ENCODE data around the gene BTNL8.
A peak's percentile ranks its signal among the peaks of the same experiment; 100 is the strongest.

BTNL8 gene

DNA sequence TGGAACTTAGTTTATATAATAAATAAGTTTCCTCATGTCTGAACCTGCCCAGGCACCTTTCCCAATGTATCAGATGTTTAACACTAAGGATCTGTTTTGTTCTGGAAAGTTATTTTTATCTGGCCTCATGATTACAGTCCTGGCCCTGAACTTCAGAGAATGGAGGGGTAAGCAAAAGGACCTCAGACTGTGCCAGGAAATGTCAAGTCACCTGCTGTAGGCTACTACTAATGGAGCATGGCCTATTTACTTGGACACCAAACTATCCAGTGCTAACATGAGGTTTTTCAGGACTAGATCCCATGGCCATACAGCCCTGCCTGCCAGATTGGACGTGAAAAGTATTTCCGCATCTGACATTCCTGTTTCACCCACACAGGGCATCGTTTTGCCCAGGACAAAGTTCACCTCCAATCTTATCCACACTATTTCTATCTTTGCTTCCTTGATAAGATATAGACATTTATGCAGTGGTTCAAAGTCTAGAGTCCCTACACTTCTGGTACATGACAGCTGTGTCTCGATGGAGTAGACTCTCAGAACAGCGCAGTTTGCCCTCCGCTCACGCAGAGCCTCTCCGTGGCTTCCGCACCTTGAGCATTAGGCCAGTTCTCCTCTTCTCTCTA, at the start of gene BTNL8:
TSS of gene BTNL8 (plus strand) at position 539 of the 626 bp plus-strand sequence. CDS start 152 bp downstream, outside the sequence.
- DNase-seq, result no peak

- DNase-seq, result no peak
These were observed 49.1 kb upstream of the BTNL8 start for GRCh38 chr5:180849827-180850226.

GRCh38 chr5:180850434-180851078, 48.4 kb upstream of the BTNL8 start:
- no peak for DNase-seq

DNA sequence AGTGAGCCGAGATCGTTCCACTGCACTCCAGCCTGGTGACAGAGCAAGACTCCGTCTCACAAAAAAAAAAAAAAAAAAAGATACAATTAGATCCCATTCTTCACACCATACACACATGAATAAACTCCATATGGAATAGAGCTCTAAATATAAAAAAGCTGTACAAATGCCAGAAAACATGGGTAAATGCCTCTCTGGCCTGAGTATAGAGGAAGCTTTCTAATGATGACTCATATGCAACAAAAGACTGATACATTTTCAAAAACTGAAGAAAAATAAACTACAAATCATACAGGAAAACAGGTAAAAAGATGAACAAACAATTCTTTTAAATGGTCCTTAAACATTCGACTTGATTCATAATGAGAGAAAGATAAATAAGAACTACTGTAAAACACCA, 46.5 kb upstream of the BTNL8 start:
- no peak for DNase-seq

DNA sequence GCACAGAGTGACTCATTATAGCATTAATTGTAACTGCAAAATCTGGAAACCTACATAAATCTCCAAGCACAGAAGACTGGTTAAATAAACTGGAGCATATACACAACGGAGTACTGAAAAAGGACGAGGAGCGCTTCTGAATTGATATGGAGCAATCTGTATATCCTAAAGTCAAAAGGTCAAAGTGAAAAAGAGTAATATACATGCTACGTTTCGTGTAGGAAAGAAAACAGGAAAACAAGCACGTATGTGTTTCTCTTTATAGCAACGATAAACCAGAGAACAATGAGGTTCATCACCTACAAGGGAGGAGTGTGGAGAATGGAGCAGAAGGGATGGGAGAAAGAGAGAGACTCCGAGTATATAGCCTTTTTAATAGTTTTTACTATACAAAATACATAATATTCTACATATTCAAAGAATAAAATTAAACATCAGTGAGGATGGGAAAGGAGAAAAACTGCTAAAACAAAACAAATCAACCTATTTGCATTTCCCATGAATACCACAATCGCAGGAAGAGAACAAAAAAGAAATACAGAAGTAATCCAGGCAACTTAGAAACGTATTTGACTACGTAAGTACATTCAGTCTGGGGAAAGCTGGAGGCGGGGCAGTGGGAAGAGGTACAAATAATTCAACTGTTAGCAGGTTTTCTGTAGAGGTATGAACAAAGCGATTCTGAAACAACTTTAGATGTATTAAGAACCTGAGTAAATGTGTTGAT, 45.7 kb upstream of the BTNL8 start:
- DNase-seq, result no peak

DNA sequence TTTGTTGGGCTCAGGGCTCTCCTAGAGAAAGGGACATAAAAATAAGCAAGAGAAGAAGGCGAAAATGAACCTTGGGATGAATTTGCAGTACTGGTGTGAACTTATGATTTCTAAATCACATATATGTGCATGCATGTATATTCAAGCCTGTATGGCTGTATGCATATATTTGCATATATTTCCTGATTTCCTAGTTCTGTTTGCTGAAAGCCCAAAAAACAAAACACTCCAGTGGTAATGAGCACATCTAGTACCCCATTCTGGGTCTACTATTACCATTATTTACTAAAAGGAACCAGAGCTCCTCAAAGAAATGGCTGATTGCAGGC, 45.1 kb upstream of the BTNL8 start:
- no peak for DNase-seq

DNA sequence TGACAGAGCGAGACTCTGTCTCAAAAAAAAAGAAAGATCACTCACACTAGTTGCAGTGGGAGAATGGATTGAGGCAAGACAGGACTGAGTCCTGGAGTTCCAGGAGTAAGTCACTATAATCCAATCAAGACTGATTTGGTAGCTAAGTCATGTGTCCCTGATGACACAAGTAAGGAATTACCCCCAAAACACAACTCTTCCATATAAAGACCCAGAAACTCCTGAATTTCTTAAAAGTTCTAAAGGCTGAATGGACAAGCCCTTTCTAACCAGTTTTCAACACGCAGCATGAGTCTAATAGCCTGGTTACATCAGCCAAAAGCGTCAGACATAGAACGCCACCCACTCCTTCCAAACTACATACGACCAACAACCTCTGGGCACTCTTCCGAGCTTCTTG, 40.4 kb upstream of the BTNL8 start:
- DNase-seq, result no peak

- peak; percentile 50 for DNase-seq
These were observed 38.6 kb upstream of the BTNL8 start for GRCh38 chr5:180860273-180860886.

DNA sequence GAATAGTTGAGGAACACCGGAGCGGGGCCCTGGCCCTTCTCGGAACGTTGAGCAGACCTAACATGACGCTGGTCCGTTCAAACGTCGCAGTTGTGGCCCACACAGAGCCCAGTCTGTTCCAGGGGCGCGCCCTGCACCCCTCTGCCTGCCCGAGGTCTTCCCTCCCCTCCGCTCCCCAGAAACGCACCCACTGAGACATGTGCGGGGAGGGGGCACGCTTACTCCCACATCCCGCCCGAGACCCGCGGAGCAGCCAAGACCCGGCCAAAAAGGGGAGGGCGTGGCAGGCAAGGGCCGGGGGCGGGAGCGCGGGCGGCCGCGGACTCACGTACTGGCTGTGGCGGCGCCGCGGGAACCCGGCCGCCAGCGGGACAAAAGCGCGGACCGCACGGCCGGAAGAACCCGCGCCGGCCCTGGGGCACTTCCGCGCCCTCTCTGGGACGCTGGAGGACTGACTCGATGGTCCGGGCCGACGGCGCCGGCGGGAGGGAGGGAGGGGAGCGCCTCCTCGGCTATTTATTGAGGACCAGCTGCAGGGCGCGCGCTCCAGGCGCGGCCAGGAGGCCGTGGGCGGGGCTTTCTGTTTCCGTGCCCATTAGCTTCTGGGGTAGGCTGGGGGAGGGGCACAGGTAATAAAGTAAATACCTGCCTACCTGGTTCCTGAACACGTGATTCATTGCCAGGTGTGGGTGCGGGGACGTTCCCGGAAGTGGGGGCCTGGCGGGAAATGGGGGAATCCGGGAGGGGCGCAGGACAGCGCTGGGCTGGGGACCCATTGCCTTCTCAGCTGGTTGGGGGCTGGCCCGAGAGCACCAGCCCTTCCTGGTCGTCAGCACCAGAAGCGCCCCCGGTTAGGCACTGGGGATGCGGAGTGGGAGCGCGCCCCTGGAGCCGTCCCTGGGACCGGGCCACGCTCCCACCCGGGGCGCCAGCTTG, 37.8 kb upstream of the BTNL8 start, which contains the start of gene ZFP62:
TSS of gene ZFP62 (minus strand) at position 390 of the 936 bp plus-strand sequence. CDS start at position 333, 57 bp downstream.
- peak; percentile 88 for DNase-seq

DNA sequence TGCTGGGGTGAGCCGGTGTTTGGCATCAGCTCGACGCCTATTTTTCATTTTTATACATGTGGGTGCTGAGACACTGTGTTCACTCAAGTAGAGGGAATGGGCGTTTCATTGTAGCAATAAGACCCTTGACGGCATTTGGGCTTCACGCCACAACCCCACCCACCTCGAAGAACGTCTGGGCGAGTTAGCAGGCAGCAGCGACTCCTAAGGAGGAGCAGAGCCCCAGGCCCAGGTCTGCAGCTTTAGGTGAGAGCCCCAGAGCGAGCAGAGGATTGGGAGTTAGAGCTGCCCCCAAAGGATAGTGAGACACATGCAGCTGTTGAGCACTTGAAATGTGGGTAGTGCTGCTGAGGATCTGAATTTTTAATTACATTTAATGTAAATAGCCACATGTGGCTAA, 36.3 kb upstream of the BTNL8 start:
- DNase-seq, result no peak

- no peak for DNase-seq
These were observed 32.8 kb upstream of the BTNL8 start for GRCh38 chr5:180865981-180866695.

DNA sequence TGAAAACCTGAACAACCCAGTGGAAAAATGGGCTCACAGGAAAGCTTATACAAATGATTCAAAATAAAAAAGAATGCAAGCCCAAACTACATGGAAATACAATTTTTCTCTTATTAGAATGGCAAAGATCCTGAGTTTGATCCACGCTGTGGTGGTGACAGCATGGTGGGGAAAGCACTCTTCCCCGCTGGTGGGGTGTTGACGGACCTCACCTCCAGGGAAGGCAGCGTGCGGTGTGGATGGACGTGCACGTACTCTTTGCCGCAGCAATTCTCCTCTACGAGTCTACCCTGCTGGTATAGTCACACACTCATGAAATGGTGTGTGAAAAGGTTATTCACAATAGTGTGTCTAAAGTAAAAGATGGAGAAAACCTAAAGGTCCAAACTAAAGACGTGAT, 32.0 kb upstream of the BTNL8 start:
- no peak for DNase-seq

GRCh38 chr5:180868960-180869359, 30.0 kb upstream of the BTNL8 start:
- peak; percentile 62 for DNase-seq

GRCh38 chr5:180869587-180869986, 29.4 kb upstream of the BTNL8 start:
- DNase-seq, result no peak

DNA sequence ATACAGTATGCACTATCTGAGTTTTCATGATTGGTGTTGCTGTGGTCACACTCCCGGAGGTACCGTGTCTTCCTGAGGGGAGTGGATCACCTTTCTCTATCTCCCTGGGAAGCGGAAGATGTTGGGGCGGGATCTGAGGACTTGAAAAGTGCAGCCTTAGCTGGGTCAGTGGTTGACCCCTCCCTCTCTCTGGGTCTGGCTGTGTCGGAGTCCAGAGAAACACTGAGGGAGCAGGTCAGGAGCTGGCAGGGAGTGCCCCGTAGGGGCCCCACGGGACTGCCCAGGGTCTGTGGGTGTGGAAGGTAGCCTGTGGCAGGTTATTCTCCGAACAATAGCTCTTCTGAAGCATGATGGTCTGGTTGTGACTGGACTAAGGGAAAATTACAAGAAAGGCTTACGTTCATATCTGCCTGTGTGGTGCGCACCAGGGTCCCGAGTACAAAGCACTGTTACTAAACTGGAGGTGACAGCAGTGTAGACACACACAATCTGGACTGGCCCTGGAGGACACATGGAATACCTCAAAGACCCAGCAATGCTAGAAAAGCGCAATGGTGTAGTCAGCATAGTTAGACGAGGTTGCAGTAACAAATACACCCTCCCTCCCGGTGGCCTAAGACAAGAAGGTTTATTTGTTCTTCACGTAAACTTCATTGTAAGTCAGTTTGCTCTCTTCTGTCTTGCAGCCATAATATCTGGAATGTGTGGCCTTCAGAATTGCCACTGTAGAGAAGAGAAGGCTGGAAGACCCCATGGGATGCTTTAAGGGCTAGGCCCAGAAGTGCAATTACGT, 28.5 kb upstream of the BTNL8 start:
- DNase-seq, result no peak

GRCh38 chr5:180872419-180872818, 26.5 kb upstream of the BTNL8 start:
- no peak for DNase-seq

- peak; percentile 44 for DNase-seq
These were observed 25.1 kb upstream of the BTNL8 start for GRCh38 chr5:180873615-180874520.

- DNase-seq, result no peak
These were observed 24.0 kb upstream of the BTNL8 start for GRCh38 chr5:180874804-180875582.

DNA sequence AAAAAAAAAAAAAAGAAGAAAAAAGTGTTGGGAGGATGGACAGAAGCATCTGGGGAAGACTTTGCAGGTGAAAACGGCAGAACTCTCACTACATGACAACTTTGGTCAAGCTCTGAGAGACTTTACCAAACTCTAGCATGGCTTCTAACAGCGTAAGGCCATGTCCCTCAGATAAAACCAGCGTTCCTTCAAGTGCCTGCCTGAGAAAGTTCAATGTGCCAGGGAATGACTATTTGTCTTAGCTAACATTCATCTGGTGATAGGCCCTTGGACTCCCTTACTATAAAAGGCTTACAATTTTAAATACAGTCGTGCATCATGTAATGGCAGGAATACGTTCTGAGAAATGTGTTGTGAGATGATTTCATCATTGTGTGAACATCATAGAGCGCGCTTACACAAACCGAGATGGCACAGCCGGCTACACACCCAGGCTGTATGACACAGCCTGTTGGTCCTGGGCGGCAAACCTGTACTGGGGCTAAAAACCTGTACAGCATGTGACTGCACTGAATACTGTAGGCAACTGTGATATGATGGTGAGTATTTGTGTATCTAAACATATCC, 23.0 kb upstream of the BTNL8 start:
- DNase-seq, result no peak
